NCI-H2107 treated with DMSO at 0.1 percent for 48 hours (cell line): Measurements from ENCODE around the gene ATP8B3.

Source experiments
- DNase-seq: peaks from one replicate; lab custom pipeline; 2025; ENCODE audit not compliant: unreplicated experiment; lab: John Stamatoyannopoulos, UW

ATP8B3 gene

DNA sequence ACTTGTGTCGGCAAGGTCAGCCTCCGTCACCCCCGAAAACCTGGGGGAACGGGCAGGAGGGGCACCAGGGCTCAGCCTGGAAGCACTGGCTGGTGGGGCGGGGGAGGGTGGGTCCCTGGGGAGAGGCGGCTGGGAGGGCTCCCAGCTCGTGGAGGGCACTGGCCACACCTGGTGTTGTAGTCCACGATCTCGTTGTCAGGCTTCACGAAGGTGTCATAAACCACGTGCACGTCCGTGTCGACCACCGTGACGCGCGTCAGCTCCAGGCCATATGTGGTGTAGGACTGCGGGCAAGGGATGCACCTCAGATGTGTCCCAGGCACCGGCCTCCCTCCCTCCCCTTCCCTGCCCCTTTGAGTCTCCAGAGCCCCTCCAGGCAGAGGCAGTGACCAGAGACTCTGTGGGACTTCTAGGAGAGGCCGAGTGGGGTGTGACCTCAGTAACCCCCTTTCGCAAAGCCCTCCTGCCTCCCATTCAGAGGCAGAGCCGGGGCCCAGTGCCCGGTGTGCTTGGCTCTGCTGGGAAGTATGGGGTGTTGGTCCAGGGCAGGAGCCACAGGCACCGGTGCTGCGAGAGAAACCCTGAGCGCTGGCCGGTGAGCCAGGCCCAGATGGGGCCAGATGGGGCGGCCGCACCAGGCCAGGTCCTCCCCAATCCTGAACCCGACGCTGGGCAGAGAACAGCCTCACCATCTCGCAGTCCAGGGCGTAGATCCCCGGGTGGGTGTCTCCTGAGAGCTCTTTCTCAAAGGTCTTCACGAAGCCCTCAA is 4.6 kb upstream of the ATP8B3 start:
- no peak for DNase-seq

- no peak for DNase-seq
Observed at GRCh38 chr19:1815605-1816529, 3.8 kb upstream of the ATP8B3 start.

- no peak for DNase-seq
Observed at GRCh38 chr19:1814833-1815604, 2.9 kb upstream of the ATP8B3 start.

DNA sequence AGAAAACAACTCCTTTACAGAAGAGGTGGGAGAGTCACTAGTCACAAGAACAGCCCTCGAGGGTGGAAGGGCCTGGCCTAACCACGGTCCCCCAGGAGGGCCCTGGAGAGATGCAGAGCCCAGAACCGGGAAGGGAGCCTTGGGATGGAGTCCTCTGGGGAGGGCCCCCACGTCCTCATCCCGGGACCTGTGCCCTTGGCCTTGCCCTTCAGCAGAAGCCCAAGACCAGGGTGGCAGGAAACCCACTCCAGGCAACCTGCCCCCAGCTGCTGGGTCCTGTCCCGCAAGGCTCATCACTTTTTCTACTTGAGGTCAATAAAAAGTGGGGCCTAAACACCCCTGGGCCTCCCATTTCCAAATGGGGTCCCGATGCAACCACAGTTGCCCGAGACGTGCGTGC is 2.3 kb upstream of the ATP8B3 start:
- DNase-seq = no peak

DNA sequence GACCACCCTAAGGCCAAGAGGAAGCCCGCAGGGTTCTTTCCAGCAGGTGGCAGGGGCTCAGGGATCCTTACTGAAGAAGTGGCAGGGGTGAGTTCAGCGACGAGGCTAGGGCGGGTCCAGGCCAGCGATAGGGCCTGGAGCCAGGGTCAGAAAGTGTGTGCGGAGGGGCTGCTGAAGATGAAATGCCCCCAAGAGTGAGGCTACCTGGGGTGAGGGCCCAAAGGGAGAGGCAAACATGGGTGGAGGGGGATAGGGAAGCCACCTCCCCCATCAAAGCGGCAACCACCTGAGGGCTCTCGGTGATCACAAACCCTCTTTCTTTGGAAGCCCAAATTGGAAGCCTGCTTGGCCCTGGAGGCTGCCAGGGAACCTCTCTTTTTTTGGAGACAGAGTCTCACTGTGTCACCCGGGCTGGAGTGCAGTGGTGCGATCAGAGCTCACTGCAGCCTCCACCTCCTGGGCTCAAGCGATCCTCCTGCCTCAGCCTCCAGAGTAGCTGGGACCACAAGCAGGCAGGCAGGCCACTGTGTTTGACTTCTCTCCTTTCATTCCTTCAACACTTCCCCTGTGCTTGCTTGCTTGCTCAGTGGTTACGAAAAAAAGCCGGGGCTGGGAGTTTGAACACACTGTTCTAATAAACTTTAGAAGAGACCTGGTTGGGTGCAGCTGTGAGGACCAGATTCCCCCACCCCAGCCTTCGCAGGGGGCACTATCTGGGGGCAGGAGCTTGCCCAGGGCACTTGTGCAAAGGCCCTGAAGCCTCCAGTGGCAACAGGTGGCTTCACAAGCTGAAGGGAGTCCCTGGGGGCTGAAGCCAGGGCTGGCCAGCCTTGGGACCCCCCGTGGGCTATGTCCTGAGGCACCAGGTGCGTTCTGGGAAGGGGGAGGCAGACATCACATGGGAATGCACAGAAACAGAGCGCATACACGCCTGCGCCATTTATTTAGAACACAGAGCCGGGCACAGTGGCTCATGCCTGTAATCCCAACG is 1.4 kb upstream of the ATP8B3 start:
- no peak for DNase-seq

DNA sequence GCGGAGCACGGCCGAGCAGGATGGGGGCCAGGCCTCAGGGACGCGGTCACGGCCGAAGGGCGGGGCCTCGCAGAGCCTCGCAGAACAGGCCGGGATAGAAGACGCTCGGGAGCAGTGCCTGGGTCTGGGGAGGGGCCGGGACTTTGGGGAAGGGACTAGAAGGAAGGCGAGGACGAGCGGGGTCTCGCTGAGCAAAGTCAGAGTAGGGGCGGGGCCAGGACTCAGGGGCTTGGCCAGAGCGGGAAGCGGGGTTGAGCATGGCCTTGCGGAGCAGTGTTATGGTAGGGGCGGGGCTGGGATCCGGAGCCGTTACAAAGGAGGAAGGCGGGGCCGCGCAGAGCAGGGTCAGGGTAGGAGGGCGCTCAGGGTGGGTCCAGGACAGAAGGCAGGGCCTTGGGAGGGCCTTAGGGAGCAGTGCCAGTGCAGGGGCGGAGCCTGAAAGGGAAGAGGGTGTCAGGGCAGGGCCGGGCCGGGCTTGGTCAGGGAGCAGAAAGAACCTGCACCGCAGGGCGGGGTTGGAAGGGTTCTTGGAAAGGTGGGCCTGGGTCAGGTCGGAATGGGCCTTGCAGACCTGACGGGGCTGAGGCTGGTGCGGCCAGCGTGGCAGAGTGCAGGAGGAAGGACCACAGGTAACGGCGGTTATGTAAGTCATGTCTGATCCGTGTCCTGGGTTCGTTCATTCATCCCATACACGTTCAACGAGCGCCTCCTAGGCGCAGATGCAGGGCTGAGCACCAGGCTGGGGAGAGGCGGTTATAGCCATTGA is 533 bp upstream of the ATP8B3 start:
- peak; percentile 33 for DNase-seq

GRCh38 chr19:1811472-1811894 is 593 bp downstream of the ATP8B3 start:
- no peak for DNase-seq

- no peak for DNase-seq
Observed at GRCh38 chr19:1810439-1811160, 1.5 kb downstream of the ATP8B3 start.

- DNase-seq = no peak
Observed at GRCh38 chr19:1809678-1810077, 2.4 kb downstream of the ATP8B3 start.

GRCh38 chr19:1808395-1808731 is 3.7 kb downstream of the ATP8B3 start:
- DNase-seq = no peak

DNA sequence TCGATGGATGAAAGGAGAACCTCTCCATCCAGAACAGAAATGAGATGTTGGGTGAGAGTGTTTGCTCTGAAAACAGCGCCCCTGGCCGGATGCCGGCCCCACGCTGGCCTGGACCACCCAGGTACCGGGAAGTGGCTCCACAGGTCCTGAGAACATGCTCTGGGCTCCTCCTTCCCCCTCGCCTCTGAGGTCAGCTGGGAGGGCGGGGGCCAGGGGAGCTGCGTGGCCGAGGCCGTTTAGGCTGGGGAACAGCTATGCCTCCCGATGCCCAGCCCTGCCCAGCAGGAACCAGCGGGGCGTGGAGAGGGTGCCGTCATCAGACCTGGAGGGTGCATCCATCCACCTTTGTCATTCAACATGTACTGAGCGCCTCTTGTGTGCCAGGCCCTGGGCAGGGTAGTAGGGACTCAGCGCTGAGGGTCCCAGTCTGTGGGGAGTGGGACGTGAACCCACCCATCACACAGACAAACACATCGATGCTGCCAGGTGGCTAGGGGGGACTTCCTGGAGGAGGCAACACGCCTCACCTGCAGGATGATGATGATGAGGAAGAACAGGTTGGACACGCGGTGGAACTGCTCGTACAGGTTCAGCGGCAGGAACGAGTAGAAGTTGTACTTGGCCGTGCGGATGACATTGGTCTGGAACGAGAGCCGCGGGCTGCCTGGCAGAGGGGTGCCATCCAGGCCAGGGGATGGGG is 4.2 kb downstream of the ATP8B3 start:
- no peak for DNase-seq

GRCh38 chr19:1807030-1807694 is 4.9 kb downstream of the ATP8B3 start:
- DNase-seq = no peak

- DNase-seq = no peak
Observed at GRCh38 chr19:1806184-1807029, 5.7 kb downstream of the ATP8B3 start.

DNA sequence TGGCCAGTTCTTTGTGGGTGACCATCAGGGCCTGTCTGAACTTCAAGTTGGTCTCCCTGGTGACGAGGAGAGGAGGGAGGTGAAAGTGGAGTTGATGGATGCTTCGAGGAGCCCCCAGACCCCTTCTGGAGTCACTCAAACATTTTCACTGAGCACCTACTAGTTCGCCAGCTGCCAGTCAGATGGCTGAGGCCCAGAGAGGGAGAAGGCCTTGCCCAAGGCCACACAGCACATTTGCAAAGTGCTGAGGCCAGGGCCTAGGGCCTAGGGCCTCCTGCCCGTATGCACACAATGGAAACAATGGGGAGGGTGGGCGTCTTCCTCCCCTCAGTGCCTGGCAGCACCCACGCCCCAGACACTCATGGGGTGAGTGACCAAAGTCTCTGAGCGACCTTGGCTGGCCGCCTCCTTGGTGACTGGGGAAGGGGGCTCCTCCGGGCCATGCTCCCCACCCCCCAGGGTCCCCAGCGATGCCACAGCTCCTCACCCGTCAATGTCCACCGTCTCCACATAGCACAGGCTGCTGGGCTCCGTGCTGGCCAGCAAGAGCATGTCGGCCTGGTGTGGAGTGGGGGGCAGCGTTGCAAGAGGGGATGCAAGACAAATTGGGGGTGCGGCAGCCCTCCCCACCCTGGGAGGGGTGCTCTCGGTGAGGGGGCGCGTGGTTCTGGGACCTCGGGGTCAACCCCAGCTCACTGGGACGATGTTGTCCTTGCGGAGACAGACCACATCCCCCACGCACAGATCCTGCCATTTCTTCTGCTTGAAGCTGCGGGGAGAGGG is 6.5 kb downstream of the ATP8B3 start:
- DNase-seq = no peak

- no peak for DNase-seq
Observed at GRCh38 chr19:1804858-1805257, 7.2 kb downstream of the ATP8B3 start.

GRCh38 chr19:1799695-1800342 is 12.3 kb downstream of the ATP8B3 start:
- no peak for DNase-seq
